HCT116 (cell line): ENCODE measurements around the gene METTL18.

Experiments used
- CEBPB ChIP-seq: IDR thresholded peaks from 2 replicates; pipeline ENCODE4 v1.6.1; 2012; ENCODE audit warnings: low read depth
- EZH2 ChIP-seq: fragments of 200-600 bp; sonication (generic); IDR thresholded peaks from 2 replicates; pipeline ENCODE4 v1.6.1; 2017; ENCODE audit warnings: antibody characterized with exemption, mixed run types
- POLR2A ChIP-seq: IDR thresholded peaks from 2 replicates; pipeline ENCODE4 v1.7.0; 2011; ENCODE audit warnings: borderline replicate concordance; ENCODE audit not compliant: insufficient read depth, insufficient read length; ENCODE audit errors: extremely low read depth
- POLR2AphosphoS5 ChIP-seq: IDR thresholded peaks from 2 replicates; pipeline ENCODE4 v1.6.1; 2011; ENCODE audit warnings: mild to moderate bottlenecking, low read depth, low read length, moderate library complexity
- ZFX ChIP-seq: fragments of 450-650 bp; IDR thresholded peaks from 2 replicates; pipeline ENCODE4 v1.6.1; 2017

- no peak for TF ChIP-seq POLR2AphosphoS5
- no peak for TF ChIP-seq POLR2A
- no peak for TF ChIP-seq ZFX
- TF ChIP-seq EZH2, result no peak
- no peak for TF ChIP-seq CEBPB
These were observed 29.0 kb downstream of the METTL18 start for GRCh38 chr1:169765580-169766331.
